CD4-positive, alpha-beta T cell treated with Interleukin-4 for 1 hour (primary cell): ENCODE results near the gene CACNB3.

Experiments
- DNase-seq, 2 donors: peaks; one replicate each; pipeline ENCODE4 v3.0.0-alpha.2; 2020 to 2022

Gene CACNB3

DNA sequence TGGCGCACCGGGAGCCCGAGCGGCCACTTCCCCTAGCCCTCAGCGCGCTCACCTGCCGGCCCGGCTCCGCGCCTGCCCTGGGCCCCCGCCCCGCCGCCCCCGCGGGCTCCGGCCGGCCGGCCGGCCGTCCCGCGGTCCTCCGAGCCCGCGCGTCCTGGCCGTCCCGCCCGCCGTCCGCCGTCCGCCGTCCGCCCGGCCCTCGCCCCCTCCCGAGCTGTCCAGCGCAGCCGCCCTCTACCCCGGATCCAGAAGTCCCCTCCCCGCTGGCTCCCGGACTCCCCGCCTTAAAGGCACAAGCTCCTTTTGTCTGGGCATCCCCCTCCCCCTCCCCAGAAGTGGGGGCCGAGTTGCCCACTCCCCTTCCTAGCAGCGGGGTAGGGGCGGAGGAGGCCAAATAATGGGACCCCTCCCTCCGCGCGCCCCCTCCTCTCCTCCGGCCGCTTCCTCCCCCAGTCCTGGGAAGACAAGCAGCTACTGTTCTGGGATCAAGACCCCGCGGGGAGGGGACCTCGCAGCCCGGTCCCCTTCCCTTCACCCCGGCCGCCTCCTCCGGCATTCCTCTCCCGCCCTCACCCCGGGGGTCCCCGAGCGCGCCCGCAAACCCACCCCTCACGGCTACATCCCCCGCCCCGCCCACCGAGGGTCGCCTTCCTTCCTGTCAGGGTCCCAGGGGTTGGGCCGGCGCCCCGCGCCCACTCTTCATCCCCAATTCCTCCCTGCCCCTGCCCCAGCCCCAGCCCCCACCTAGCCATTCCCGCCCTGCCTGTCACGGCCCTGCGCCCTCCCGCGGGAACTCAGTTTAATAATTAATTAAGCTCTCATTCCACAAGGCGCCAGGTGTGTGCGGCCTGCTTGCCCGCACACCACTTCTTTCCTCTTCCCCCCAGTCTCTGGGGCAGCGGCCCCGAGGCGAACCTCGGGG, 29.2 kb upstream of the CACNB3 start, which contains the start of gene ADCY6:
ADCY6 (minus strand) TSS at position 236 of the 922 bp plus-strand sequence. CDS start 5,655 bp downstream, outside the sequence.
- DNase-seq, result no peak

DNA sequence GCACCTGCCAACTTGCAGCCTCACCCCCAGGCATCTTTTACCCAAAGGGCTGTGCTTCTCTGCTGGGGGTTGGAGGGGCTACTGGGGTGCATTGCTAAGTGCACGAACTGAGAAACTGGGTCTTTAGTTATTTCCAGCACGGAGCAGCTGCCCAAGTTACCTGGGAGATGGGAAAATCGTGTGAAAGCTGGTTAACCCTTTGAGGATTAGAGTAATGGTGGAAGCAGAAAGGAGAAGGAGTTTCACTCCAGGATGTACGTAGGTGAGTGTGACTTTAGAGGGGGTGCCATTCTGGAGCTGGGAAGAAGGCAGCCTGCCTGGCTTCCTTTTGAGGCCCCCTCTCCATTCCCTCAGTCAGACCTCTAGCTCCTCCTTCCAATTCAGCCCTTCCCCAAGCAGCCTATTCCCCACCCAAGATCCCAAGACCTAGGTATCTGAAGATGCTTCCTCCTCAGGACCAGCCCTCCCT, 28.4 kb upstream of the CACNB3 start:
- DNase-seq, result no peak

DNA sequence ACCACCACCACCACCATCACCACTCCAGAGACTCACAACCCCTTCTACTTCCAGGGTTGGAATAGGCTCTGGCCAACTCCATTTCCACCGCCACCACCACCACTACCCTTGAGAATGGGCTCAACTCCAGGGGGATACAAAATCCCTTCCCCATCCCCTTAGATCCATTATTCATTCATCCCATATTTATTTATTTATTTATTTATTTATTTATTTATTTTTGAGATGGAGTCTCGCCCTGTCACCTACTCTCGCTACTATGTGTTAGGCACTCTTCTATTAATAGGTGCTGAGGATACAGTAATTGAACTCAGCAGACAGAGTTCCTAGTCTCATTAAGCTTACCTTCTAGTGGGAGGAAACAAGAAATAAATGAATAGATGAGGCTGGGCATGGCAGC, 24.6 kb upstream of the CACNB3 start:
- no peak for DNase-seq

DNA sequence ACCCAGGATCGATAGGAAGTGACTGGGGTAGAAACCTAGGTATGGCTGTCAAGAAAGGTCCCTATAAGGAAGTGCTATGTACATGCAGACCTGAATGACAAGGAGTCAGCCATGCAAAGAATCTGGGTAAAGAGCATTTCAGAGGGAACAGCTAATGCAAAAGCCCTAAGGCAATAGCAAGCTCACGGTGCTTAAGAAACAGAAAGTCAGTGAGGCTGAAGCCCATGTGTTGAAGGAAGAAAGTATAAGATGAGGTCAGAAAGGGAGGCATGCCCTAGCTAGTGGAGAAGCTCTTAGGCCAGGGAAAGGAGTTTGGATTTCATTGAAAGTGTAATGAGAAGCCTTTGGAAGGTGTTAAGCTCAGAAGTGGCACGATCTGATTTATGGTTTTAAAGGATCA, 23.4 kb upstream of the CACNB3 start:
- no peak for DNase-seq

DNA sequence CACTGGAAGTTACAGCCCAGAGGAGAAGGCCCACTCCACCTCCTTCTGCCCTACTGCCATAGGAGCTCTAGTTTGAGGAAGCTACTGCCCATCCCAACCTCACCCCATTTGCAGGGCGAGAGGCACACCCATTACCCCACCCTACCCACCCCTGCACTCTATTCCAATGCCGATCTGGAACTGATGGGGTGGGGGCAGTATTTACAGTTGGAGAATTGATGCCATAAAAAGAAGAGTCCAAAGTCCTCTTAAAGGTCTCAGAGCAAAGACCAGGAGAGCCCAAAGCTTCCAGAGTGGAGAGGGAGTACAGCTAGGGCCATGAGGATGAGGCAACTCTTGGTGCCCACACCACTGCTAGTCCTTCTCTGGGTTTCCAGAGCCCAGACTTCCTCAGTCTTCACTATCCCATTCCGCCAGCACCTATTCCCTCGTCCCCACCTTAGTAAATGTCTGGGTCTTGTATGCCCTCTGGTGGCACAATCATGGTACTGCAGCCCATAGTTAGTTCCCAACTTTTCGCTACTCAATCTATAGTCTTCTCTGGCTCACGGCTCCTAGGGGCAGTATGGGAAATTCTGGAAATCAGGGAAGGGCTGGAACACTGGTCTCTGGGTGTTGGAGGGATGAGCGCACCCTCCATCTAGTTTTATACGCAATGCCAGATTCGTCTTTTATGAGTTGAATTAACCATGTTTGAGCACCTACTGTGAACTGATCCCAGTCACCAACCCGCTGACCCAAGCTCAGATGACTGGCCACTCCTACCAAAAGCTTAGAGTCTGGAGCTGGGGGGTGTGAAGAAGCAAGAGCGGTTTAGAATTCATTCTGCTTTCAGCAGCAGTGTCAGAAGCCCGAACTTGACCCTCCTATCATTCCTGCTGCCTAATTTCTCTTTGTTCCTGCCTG, 22.5 kb upstream of the CACNB3 start:
- peak; percentile 48 to 59 for DNase-seq

DNA sequence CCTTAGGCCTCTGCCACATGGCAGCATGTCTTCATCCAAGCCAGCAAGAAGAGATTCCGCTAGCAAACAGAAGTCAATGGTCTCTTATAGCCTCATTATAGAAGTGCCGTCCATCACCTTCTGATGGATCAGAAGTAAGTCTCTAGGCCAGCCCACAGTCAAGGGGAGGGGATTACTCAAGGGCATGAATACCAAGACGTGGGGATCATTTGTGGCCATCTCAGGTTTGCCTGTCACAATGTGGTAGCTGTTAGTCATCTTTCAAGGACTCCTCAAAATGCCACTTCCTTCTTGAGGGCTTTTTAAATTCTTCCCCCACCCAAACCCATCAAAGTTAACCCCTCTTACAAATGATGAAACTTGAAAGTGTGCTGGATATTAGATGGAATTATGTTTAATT, 21.3 kb upstream of the CACNB3 start:
- no peak for DNase-seq

DNA sequence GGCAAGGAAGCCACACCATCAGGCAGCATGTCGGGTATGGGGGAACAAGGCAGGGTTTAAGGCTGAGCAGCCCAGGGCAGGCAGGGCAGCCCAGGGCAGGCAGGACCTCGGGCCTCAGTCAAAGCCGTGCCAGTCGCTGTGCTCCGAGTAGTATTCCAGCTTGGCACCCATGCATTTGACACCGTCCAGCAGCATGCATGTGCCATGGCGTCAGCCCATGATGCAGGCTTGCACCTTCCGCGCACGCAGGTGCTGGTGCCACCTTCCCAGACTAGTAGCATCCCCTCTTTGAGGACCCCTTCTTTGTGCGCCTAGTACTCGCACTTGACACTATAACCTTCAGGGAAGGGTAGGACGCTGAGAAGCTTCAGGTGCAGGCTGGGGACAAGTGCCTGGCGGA, 17.8 kb upstream of the CACNB3 start:
- DNase-seq, result no peak

DNA sequence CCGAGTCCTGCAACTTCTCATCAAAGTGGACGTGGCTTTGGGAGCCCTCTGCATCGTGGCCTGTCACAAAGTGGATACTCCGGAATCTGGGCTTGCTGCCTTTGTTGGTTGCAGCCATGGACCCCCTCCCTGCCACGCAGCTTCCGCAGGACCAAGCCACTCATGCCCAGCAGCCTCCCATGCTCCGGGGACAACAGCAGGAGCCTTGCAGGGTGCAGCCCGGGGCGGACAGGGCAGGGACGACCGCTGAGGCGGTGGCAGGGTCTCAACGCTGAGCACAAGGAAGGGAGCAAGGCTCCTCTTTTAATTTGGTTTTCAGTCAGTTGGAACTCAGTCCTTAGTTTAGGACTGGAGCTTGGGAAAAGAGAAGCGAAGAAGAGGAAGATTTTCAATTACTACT, 17.3 kb upstream of the CACNB3 start:
- DNase-seq, result no peak

DNA sequence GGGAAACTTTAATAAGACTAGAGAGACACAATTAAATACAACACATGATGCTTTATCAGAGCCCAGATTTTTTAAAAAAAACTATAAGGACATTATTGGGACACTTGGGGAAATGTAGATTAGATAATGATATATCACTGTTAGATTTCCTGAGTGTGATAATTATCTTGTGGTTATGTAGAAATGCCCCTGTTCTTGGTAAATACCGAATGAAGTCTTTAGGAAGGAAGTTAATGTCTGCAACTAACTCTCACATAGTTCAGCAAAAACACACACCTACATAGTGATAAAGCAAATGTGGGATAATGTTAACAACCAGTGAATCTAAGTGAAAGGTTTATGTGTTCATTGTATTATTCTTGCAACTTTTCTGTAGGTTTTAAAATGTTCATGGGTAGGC, 14.6 kb upstream of the CACNB3 start:
- no peak for DNase-seq

DNA sequence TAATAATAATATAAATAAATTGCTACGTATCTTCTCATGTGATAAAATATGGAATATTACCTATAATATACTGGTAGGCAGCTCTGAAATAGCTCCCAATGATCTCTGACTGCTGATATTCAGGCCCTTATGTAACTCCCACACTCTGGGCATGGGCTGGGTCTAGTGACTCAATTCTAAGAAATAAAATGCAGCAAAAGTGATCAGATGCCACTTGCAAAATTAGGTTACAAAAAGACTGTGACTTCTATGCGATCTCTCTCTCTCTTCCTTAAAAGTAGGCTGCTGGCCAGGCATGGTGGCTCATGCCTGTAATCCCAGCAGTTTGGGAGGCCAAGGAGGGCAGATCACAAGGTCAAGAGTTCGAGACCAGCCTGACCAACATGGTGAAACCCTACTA, 10.3 kb upstream of the CACNB3 start:
- no peak for DNase-seq

DNA sequence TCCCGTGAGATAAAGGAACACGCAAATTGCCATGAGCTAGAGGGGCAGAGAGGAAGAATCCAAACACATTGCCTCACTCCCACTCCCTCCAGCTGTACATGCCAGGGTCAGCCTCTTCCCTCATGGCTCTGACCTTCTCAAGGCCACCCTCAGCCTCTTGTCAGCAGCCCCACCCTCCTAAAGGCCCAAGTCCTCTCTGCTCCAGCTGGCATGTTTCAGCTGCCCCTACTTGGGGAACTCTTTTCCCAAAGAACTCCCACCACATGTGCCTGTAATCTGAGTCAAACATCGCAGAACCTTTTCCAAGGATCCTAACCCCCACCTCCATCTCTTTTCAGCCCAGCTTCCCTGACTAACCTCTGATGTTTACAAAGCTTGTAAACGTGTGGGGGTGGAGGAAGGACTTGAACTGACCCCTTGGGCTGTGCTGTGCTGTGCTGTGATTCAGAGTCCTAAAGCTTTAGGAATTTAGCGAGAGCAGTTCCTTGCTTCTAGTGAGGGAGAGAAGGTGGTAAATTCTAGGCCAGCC, 7.3 kb upstream of the CACNB3 start:
- no peak for DNase-seq

DNA sequence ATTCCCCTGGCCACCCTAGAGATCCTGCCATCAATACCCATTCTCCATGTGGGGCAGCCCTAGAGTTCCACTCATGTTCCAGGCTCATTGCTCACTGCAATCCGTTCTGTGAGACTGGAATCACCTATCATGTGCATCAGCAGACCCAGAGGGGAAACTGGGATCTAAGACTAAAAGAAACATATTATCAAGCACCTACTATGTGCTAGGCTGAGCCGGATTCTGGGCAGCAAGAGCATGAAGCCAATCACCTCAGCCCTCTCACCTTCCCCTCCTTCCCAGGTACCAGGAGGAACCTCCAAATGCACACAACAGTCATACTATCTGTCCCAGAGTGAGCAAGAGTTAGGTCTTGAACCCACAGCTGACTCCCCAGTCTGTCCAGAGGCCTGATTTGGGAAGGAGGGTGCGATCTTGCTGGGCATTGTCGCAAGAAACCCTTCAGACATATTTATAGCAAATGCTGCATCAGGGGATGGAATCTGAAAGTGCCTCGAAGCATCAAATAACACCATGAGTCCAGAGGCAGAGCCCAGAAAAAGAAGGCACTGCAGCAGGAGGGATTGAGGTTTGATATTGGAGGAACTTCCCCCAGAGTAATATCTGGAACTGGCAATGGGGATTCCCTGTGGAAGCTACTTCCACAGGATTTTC, 6.7 kb upstream of the CACNB3 start:
- no peak for DNase-seq

DNA sequence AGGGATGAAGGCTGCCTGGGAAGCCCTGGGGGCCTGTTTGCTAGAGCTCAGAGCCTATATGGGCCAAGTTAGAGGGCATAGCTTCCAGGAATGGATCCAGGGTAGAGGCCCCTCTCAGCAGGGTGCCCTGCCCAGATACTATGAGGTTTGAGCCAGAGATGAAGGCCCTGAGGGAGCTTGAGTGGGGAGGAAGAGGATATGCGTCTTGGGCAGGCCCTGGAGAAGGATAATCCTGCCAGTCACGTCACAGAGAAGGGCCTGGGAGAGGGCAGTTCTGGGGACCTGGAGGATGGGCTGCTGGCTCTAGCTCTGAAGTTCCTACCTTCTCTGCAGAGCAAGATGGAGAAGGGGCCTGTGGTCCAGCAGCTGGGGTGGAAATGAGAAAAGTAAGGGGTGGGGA, 5.9 kb upstream of the CACNB3 start:
- no peak for DNase-seq

DNA sequence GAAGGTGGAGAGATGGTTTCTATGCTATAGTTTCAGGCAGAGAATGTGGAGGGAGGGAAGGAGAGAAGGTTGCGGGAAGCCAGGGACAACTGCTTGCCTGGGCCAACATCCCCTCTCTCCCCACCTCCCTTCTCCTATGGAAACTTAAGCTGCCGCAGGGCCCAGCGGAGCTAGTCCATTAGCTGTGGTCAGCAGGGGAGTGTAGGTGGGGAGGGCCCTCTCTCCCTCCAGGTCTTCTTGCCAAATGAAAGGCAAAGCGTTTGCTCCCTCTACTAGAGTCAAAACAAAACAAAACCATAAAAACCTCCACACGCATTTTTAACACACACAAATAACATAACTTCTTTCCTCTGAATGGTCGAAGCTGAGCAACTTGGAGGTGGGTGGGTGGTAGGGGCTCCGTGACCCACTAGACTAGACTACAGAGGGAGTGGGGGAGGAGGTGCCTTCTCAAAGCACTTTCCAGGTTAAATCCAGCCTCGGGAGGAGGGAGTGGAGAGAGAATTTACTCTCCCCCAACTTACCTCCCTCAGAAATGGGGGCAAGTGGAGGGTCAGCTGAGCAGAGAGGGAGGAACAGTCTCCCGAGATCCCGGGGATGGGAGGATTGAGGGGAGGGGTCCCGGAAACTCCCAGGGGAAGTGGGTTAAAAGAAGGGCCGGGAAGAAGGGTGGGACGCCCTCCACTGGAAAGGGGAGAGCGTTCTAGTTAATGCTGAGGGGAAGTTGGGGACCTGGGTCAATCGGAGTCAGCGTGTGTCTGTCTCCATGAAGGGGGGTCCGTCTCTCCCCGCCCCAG, 4.6 kb upstream of the CACNB3 start:
- no peak for DNase-seq

DNA sequence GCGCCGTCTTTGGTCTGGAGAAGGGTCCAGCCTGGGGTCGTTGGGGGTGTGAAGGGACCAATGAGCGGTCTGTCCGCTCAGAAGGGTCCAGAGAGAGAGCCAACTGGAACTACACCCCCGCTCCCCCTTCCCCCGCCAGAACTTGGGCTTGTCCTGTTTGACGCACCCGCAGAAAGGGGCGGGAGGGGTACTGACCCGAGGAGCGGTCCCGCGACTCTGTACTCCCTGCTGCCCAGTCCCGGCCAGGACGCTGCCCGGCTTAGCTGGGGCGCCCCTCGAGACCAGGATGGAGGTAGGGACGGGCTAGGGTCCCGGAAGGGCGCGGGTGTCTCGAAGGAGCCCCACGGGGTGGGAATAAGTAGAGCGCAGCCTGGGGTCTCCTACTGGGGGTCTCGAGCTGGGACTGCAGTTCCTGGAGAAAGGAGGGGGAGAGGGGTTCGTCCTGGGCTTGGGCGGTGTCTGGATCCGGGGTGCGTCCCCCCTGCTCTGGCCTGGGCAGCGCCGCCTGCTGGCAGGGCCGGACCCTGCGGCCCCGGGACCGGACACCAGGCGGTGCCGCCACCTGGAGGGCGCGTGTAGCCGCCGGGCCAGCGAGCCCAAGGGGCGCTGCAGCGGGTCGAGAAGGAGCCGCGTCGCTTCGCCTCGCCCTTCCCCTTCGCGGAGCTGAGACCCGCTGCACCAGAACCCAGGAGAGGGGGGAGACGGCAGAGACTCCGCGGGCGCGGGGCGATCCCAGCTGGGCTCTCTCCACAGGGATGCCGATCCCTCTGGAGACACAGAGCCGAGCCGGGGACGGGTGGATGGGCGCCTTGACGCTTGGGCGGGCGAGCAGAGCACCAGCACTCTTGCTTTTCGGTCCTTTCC, 3.8 kb upstream of the CACNB3 start:
- peak; percentile 76 to 80 for DNase-seq

DNA sequence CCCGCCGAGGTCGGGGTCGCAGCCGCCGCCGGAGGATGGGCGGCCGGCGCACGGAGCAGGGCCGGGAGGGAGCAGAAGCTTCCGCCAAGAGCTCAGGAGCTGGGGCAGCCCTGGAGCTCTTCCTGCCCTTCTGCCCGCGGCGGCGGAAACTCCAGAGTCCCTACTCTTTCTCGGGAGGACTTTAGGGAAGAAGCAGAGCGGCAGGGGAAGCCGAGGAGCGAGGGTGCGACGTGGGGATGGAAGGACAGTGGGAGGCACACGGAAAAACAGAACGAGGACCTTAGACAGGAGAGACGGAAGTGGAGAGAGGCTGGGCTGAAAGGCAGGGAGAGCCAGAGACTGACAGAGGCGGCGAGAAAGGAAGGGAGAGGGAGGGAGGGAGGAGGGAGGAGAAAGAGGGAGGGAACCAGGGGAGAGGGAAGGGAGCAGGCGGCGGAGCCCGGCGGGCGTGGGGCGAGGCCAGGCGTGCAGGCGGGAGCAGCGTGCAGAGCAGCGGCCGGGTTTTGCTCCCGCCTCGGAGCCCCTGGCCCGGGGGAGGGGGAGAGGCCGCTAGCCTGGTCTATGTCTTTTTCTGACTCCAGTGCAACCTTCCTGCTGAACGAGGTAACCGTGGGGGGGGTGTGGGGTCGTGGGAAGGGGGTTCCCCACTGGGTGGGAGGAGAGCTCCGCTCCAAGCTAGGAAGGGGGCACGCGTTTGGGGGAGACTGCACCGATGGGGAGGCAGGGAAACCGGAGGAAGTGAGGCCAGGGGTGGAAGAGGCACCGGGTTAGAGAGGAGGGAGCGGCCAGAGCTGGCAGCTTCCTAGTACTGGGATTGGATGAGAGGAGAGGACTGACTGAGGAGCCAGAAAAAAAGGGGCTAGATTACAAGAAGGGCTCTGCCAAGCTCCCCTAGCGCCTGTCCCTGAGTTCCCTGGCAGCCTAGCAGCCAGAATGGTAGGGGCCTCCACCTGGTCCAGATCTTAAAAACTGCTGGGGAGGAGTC, 2.9 kb upstream of the CACNB3 start:
- DNase-seq, result peak; percentile 17 to 24

DNA sequence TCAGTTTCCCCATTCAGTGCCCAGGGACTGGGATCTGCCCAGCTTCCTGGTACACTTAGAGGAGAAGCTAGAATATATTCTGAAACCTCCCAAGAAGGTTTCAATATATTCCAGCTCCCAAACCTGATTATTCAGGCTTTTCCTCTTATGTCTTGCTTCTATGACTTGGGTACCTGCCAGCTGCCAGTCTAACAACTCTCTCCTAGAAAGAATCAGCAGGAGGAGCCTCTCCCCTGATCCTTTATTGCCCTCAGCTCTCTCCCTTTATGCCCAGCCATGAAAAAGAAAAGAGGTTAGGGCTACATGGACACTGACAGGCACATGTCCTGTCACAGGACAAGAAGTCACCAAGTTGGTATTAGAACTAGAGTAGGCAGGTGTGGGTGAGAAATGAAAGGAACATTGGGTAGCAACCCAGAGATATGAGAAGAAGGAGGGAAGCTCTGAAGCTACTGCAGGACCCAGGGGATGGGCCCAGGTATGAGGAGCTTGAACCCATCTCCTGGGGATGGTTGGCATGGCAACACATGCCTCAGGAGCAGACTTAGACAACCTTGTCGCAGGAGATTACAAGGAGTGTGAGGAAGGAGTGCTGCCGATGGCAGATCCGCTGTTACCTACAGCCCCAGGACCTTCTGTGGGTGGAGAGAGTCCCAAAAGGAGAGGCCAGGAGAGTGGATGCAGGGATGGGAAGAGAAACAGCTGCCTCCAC, 2.0 kb upstream of the CACNB3 start:
- no peak for DNase-seq

DNA sequence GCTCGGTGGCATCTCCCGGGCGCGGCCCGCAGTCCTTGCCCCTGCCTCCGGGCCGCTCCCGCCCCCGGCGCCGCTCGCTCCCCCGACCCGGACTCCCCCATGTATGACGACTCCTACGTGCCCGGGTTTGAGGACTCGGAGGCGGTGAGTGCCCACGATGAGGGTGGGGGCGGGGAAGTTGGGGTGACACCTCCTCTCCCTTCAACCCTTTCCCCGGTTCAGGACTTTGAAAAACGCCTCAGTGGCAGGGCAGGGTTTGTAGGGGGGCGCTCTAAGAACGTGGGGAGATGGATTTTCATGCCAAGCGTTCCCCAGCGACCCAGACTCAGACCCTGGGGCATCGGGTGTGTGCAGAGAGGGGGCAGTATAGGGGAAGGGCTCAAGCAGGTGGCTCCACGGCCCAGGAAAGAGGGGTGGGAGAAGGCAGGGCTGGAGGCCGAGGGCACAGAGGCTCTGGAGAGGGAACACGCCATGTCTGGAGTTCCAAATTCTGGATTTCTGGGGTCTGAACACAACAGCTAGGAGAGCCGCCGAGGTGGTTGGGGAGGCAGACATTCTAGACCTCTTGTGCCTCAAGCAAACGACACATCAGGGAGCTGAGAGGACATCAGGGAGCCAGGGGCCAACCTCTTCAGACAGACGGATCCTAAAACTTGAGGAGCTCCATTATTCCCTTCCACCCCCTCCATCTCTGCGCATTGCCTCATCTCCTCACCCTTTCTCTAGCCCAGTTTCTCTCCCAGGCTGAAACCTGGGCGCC, 715 bp downstream of the CACNB3 start:
- peak; percentile 30 to 50 for DNase-seq
